ENCODE results near the gene RAD51C.
"Not testable (repeated sequence)": the region's sequence is repeated elsewhere in the genome, so short reads cannot be mapped to it uniquely, and the experiment has no call there.

The RAD51C gene
- 9.2 reads per million, percentile 30 among the genes with 10 or more reads in this experiment for total RNA-seq

- peak; percentile 73 for DNase-seq
Measured at GRCh38 chr17:58692239-58693055, at the start of gene RAD51C. TSS of gene RAD51C (plus strand) at chr17:58692602. CDS start at chr17:58692644, 42 bp downstream.

GRCh38 chr17:58643147-58643546 lies 49.3 kb upstream of the RAD51C start:
- DNase-seq: no peak

DNA sequence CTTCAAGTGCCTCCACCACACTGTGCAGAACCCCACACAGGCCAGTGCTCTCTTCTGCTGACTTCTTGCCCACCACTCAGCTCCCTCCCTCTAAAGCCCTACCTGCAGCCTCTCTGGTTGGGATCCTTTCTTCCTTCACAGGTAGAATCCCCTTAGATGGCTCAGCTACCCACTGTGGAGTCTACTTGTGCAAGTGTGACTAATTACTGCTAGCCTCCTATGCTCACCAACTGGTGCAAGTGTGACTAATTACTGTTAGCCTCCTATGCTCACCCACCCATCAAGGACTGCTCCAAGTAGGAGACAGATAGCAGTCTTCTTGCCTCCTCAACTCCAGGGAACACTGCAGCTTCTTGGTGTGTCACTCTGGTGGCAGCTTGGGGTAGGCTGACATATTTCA lies 44.2 kb upstream of the RAD51C start:
- DNase-seq: no peak

DNA sequence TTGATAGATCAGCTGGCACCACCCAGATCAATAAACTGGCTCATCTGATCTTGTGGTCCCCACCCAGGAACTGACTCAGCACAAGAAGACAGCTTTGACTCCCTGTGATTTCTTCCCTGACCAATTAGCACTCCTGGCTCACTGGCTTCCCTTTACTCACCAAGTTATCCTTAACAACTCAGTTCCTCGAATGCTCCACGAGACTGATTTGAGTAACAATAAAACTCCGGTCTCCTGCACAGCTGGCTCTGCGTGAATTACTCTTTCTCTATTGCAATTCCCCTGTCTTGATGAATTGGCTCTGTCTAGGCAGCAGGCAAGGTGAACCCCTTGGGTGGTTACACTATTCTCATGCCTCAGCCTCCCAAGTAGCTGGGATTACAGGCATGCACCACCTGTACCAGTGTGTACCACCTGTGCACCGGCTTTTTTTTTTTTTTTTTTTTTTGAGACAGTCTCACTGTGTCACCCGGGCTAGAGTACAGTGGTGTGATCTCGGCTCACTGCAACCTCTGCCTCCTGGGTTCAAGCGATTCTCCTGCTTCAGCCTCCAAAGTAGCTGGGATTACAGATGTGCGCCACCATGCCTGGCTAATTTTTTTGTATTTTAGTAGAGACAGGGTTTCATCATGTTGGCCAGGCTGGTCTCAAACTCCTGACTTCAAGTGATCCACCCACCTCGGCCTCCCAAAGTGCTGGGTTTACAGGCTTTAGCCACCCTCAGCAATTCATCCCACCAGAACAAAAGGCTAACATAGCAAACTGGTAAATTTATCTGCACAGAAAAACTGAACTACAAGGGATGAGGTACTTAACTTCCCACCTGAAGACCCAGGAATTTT lies 34.2 kb upstream of the RAD51C start:
- DNase-seq: not testable (repeated sequence)

- peak; percentile 73 for DNase-seq
Measured at GRCh38 chr17:58658804-58659713, 33.3 kb upstream of the RAD51C start.

DNA sequence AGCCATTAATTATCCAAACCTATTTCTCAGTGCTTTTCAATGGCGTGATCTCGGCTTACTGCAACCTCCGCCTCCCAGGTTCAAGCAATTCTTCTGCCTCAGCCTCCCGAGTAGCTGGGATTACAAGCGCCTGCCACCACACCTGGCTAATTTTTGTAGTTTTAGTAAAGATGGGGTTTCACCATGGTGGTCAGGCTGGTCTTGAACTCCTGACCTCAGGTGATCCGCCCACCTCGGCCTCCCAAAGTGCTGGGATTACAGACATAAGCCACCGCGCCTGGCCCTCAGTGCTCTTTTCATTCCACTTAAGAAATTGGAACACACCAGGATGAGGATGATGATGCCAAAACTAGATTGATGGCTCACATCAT lies 32.7 kb upstream of the RAD51C start:
- DNase-seq: not testable (repeated sequence)

- DNase-seq: no peak
Measured at GRCh38 chr17:58660621-58661020, 31.8 kb upstream of the RAD51C start.

- DNase-seq: no peak
Measured at GRCh38 chr17:58661499-58661898, 30.9 kb upstream of the RAD51C start.

DNA sequence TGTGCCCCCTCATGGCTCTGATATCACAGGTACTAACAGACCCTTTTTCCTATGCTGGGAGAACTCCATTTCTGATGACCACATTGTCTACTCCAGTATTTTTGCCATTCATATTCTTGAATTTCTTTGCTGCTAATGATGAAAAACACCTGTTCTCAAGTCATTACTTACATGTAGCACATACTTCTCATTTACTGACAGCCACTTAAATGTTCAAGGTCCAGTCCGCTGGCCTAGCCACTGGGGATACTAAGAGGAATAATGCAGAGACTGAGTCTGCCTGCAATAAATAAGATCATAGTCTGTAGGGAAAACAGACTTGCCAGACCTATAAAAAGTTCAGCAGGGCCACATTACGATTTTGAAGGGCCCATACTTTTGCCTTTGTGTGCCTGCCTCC lies 28.1 kb upstream of the RAD51C start:
- no peak for DNase-seq

- DNase-seq: no peak
Measured at GRCh38 chr17:58665946-58666857, 26.2 kb upstream of the RAD51C start.

GRCh38 chr17:58666858-58667267 lies 25.5 kb upstream of the RAD51C start:
- DNase-seq: no peak

- no peak for DNase-seq
Measured at GRCh38 chr17:58667934-58668597, 24.3 kb upstream of the RAD51C start.

GRCh38 chr17:58668598-58668935 lies 23.8 kb upstream of the RAD51C start:
- DNase-seq: no peak

- DNase-seq: no peak
Measured at GRCh38 chr17:58669853-58670252, 22.5 kb upstream of the RAD51C start.

DNA sequence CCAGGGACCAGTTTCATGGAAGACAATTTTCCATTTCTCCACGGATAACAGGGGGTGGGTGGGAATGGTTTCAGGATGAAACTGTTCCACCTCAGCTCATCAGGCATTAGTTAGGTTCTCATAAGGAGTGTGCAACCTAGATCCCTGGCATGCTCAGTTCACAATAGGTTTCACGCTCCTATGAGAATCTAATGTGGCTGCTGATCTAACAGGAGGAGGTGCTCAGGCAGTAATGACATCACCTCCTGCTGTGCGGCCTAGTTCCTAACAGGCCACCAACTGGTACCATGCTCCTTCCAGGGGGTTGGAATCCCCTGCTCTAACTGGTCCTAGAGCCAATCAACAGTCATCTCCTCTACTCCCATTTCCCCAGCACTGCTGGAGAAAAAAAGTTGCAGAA lies 20.4 kb upstream of the RAD51C start:
- DNase-seq: no peak

DNA sequence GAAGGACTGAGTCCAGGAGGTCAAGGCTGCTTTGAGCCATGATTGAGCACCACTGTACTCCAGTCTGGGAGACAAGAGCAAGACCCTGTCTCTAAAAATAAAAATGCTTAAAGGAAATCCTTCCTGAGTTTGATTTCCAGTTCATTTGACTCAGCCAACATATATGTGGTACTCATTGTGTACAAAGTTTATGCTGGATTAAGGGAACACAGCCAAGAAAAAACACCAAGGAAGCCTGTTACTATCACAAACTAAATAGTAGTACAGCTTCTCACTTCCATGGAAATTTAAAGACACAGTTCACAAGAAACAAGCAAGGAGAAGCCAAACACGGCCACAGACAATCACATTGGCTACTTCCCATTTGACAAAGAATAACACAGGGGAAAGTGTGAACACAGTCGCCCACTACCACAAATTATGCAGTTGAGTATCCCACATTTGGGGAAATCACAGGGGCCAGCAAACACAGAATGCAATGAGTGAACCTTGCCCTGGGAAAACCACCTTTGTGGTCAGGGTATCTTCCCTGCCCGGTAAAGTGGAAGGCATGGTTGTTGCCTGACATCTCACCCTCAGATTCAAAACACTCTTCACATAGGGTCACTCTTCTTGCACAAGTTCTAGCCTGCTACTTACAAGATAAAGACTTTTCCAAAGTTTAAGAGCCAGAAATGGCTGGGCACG lies 15.1 kb upstream of the RAD51C start:
- DNase-seq: no peak

- DNase-seq: not testable (repeated sequence)
Measured at GRCh38 chr17:58678287-58678686, 14.1 kb upstream of the RAD51C start.

GRCh38 chr17:58679263-58680037 lies 13.0 kb upstream of the RAD51C start:
- DNase-seq: no peak

DNA sequence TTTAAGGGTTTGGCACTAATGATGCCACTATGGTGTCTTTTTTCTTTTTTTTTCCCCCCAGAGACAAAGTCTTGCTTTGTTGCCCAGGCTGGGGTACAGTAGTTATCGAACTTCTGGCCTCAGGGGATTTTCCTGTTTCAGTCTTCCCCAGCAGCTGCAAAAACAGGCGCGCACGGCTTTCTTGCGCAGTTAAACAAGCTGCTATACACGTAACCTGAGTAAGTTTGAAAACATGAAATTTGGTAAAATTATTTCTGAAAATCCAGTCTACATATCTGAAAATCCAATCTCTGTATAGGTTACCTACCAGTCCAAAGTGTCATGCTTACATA lies 12.4 kb upstream of the RAD51C start:
- DNase-seq: no peak

- no peak for DNase-seq
Measured at GRCh38 chr17:58684003-58684402, 8.4 kb upstream of the RAD51C start.
